ENCODE results near the gene MEMO1. TPM values are rescaled to one million over a fixed set of nuclear protein-coding genes. Genes with fewer than 3 reads are reported as not detected.
"Not testable (repeated sequence)": the region's sequence is repeated elsewhere in the genome, so short reads cannot be mapped to it uniquely, and the experiment has no call there.

The MEMO1 gene
- total RNA-seq, 2 experiments from 2014 or later, result 39.6 to 39.8 TPM

- POLR2A ChIA-PET, result no interaction called here
- H3K4me1 Mint-ChIP-seq (ENCODE audit: low read depth), result peaks cover 10% of the 10 kb centered on the region
- no peak overlapping the region for H3K27ac Mint-ChIP-seq
- CTCF ChIA-PET, result no interaction called here
- H3K27me3 Mint-ChIP-seq, result no peaks in the 10 kb centered on the region
- Histone ChIP-seq H3K27ac (ENCODE audit: low read depth in 1 of 2, low read length in 2 of 2) (no peak overlapping the region), H3K4me1 (ENCODE audit: insufficient read depth, low read length) (peaks cover 7% of the 10 kb centered on the region), H3K4me3 (ENCODE audit: low read length) (no peak overlapping the region), H3K27me3 (ENCODE audit: control insufficient read depth in 1 of 2, insufficient read depth in 2 of 2, low read length in 2 of 2) (no peaks in the 10 kb centered on the region), H3K36me3 (ENCODE audit: insufficient read depth, low read length) (no peaks in the 10 kb centered on the region), H3K9me3 (ENCODE audit: control insufficient read depth in 1 of 2, insufficient read depth in 1 of 2, low read length in 2 of 2) (no peaks in the 10 kb centered on the region)
- ATAC-seq (ENCODE audit: poor library complexity) (no peak), DNase-seq (no peak)
- no peaks in the 10 kb centered on the region for H3K9me3 Mint-ChIP-seq
- H3K36me3 Mint-ChIP-seq (ENCODE audit: low read depth), result peaks cover 2% of the 10 kb centered on the region
- intact Hi-C loops (cut with DNase I, micrococcal nuclease), result no loop called here
- TF ChIP-seq CTCF (IDR thresholded peaks at IDR 0.05), result no peak
- H3K4me3 Mint-ChIP-seq, result no peak overlapping the region
These were observed 47.3 kb upstream of the MEMO1 start for GRCh38 chr2:32058130-32058529.

GRCh38 chr2:32054583-32054982 lies 43.8 kb upstream of the MEMO1 start:
- intact Hi-C loops (cut with DNase I, micrococcal nuclease); H3K4me3 Mint-ChIP-seq; H3K9me3 ChIP-seq (ENCODE audit: control insufficient read depth in 1 of 2, insufficient read depth in 1 of 2, low read length in 2 of 2); H3K27me3 ChIP-seq (ENCODE audit: control insufficient read depth in 1 of 2, insufficient read depth in 2 of 2, low read length in 2 of 2); H3K4me1 ChIP-seq (ENCODE audit: insufficient read depth, low read length); H3K27me3 Mint-ChIP-seq; H3K9me3 Mint-ChIP-seq; DNase-seq; ATAC-seq (ENCODE audit: poor library complexity); H3K36me3 Mint-ChIP-seq (ENCODE audit: low read depth); H3K4me3 ChIP-seq (ENCODE audit: low read length); H3K27ac ChIP-seq (ENCODE audit: low read depth in 1 of 2, low read length in 2 of 2); H3K36me3 ChIP-seq (ENCODE audit: insufficient read depth, low read length); H3K27ac Mint-ChIP-seq; H3K4me1 Mint-ChIP-seq (ENCODE audit: low read depth): not testable (repeated sequence)
- ChIA-PET POLR2A (interaction anchor here (0.8 to 1.7 kb wide), 2 partner anchors 9 to 15 kb away, joined by 4 to 6 read pairs; partner anchors contain the start of genes DPY30 and SPAST), CTCF (interaction anchor here (1.0 kb wide), 1 partner anchor 9 kb away, joined by 3 read pairs; the partner anchor contains the start of gene SPAST)

GRCh38 chr2:32051836-32052439 lies 41.1 kb upstream of the MEMO1 start:
- Histone ChIP-seq H3K4me3 (ENCODE audit: low read length) (no peak overlapping the region), H3K36me3 (ENCODE audit: insufficient read depth, low read length) (no peaks in the 10 kb centered on the region), H3K27ac (ENCODE audit: low read depth in 1 of 2, low read length in 2 of 2) (no peak overlapping the region), H3K4me1 (ENCODE audit: insufficient read depth, low read length) (no peaks in the 10 kb centered on the region), H3K9me3 (ENCODE audit: control insufficient read depth in 1 of 2, insufficient read depth in 1 of 2, low read length in 2 of 2) (no peaks in the 10 kb centered on the region), H3K27me3 (ENCODE audit: control insufficient read depth in 1 of 2, insufficient read depth in 2 of 2, low read length in 2 of 2) (no peaks in the 10 kb centered on the region)
- DNase-seq (no peak), ATAC-seq (ENCODE audit: poor library complexity) (no peak)
- ChIA-PET POLR2A (no interaction called here), CTCF (interaction anchor here (1.5 to 1.9 kb wide), 2 partner anchors 11 to 12 kb away, joined by 4 to 7 read pairs; partner anchors contain the start of gene DPY30)
- H3K36me3 Mint-ChIP-seq (ENCODE audit: low read depth), result no peaks in the 10 kb centered on the region
- TF ChIP-seq CTCF (IDR thresholded peaks at IDR 0.05), result no peak
- no peaks in the 10 kb centered on the region for H3K27me3 Mint-ChIP-seq
- H3K4me1 Mint-ChIP-seq (ENCODE audit: low read depth), result no peaks in the 10 kb centered on the region
- no peak overlapping the region for H3K27ac Mint-ChIP-seq
- no peak overlapping the region for H3K4me3 Mint-ChIP-seq
- intact Hi-C loops (cut with DNase I, micrococcal nuclease), result no loop called here
- no peaks in the 10 kb centered on the region for H3K9me3 Mint-ChIP-seq

- ChIA-PET CTCF (no interaction called here), POLR2A (no interaction called here)
- no peak for ATAC-seq (ENCODE audit: poor library complexity)
- no peak overlapping the region for H3K27ac ChIP-seq (ENCODE audit: low read depth in 1 of 2, low read length in 2 of 2)
- H3K36me3 ChIP-seq (ENCODE audit: insufficient read depth, low read length), result no peaks in the 10 kb centered on the region
- no peak for DNase-seq
- Mint-ChIP-seq H3K27ac (no peak overlapping the region), H3K4me3 (no peak overlapping the region), H3K4me1 (ENCODE audit: low read depth) (peaks cover 18% of the 10 kb centered on the region), H3K9me3 (no peaks in the 10 kb centered on the region), H3K27me3 (no peaks in the 10 kb centered on the region), H3K36me3 (ENCODE audit: low read depth) (peaks cover 11% of the 10 kb centered on the region)
- no peaks in the 10 kb centered on the region for H3K9me3 ChIP-seq (ENCODE audit: control insufficient read depth in 1 of 2, insufficient read depth in 1 of 2, low read length in 2 of 2)
- no peaks in the 10 kb centered on the region for H3K27me3 ChIP-seq (ENCODE audit: control insufficient read depth in 1 of 2, insufficient read depth in 2 of 2, low read length in 2 of 2)
- no peak for TF ChIP-seq CTCF (IDR thresholded peaks at IDR 0.05)
- intact Hi-C loops (cut with DNase I, micrococcal nuclease), result no loop called here
- peaks cover 10% of the 10 kb centered on the region for H3K4me1 ChIP-seq (ENCODE audit: insufficient read depth, low read length)
- H3K4me3 ChIP-seq (ENCODE audit: low read length), result no peak overlapping the region
These were observed 32.8 kb upstream of the MEMO1 start for GRCh38 chr2:32043561-32043960.
